HepG2 (cell line): ENCODE measurements around the gene RCOR1. TPM values are rescaled to one million over a fixed set of nuclear protein-coding genes. Genes with fewer than 3 reads are reported as not detected.

Experiments used
- CTCF ChIP-seq: sonication (generic); formaldehyde crosslinking; IDR thresholded peaks from 2 replicates; pipeline ENCODE4 v1.5.0; 2020; ENCODE audit warnings: mild to moderate bottlenecking, missing genetic modification reagents, moderate library complexity
- ELF3 ChIP-seq: IDR thresholded peaks from 2 replicates; pipeline ENCODE4 v1.6.1; 2016; ENCODE audit warnings: missing genetic modification reagents, missing compliant biosample characterization
- HOXA5 ChIP-seq: sonication (generic); formaldehyde crosslinking; IDR thresholded peaks from 2 replicates; pipeline ENCODE4 v1.4.0; 2020; ENCODE audit warnings: missing genetic modification reagents
- KAT7 ChIP-seq: IDR thresholded peaks from 2 replicates; pipeline ENCODE4 v1.6.1; 2018; ENCODE audit warnings: borderline replicate concordance, missing compliant biosample characterization
- KDM5A ChIP-seq: fragments of 200-600 bp; sonication (generic); IDR thresholded peaks from 2 replicates; pipeline ENCODE4 v1.7.0; 2018; ENCODE audit warnings: antibody characterized with exemption, mild to moderate bottlenecking, low read length, borderline replicate concordance
- MAFK ChIP-seq, 2 experiments: IDR thresholded peaks in 1 of 2; conservative IDR thresholded peaks in 1 of 2; 2 replicates each; pipeline ENCODE4 v1.6.1; 2011; ENCODE audit warnings: improper control_type of control experiment in 2 of 2, low read length in 2 of 2
- SIN3B ChIP-seq: fragments of 150-350 bp; IDR thresholded peaks from 2 replicates; pipeline ENCODE4 v1.6.1; 2014; ENCODE audit warnings: low read length
- TFE3 ChIP-seq: IDR thresholded peaks from 2 replicates; pipeline ENCODE4 v1.6.1; 2016
- ZFYVE20 ChIP-seq: sonication (generic); formaldehyde crosslinking; IDR thresholded peaks from 2 replicates; pipeline ENCODE4 v1.8.0; 2023; ENCODE audit warnings: low read depth, mild to moderate bottlenecking, moderate library complexity, missing genetic modification reagents, borderline replicate concordance
- ZNF24 ChIP-seq: fragments of 450-650 bp; IDR thresholded peaks from 2 replicates; pipeline ENCODE4 v1.6.1; 2017; ENCODE audit warnings: antibody characterized with exemption, mild to moderate bottlenecking
- ZNF264 ChIP-seq: sonication (generic); formaldehyde crosslinking; IDR thresholded peaks from 2 replicates; pipeline ENCODE4 v1.4.0; 2020; ENCODE audit warnings: missing genetic modification reagents
- ZNF407 ChIP-seq: sonication (generic); formaldehyde crosslinking; IDR thresholded peaks from one replicate; pipeline ENCODE4 v1.5.1; 2020; ENCODE audit warnings: mild to moderate bottlenecking, missing genetic modification reagents; ENCODE audit errors: not compliant biosample characterization
- ZNF773 ChIP-seq: sonication (generic); formaldehyde crosslinking; IDR thresholded peaks from 2 replicates; pipeline ENCODE4 v1.4.0; 2020; ENCODE audit warnings: missing genetic modification reagents, borderline replicate concordance
- ZNF883 ChIP-seq: sonication (generic); formaldehyde crosslinking; IDR thresholded peaks from 2 replicates; pipeline ENCODE4 v1.5.1; 2020; ENCODE audit warnings: mild to moderate bottlenecking, missing genetic modification reagents; ENCODE audit errors: not compliant biosample characterization
- ZSCAN5A ChIP-seq: sonication (generic); formaldehyde crosslinking; IDR thresholded peaks from 2 replicates; pipeline ENCODE4 v1.8.0; 2022; ENCODE audit warnings: mild to moderate bottlenecking, missing genetic modification reagents, borderline replicate concordance
- polyA plus RNA-seq, 8 experiments: library from polyadenylated mRNA; depleted of rRNA in 3 of 8; stranded (reverse) in 7 of 8; unstranded in 1 of 8; fragments of >200 nt; fragmentation: Illumina TruSeq in 4 of 8; extraction: Trizol in 4 of 8; gene quantifications; 2 replicates each; pipeline versions ENCODE4 v1.2.1 to v1.2.3, GENCODE V29; 2011 to 2016; ENCODE audit warnings: low read depth in 4 of 8, missing spikeins in 1 of 8, mixed read lengths in 1 of 8; ENCODE audit not compliant: insufficient read depth in 1 of 8
- total RNA-seq, 5 experiments: library from RNA; depleted of rRNA; stranded (reverse); fragments of >200 nt; fragmentation: Illumina TruSeq; extraction: Trizol; gene quantifications; 2 replicates each; pipeline ENCODE4 v1.2.3, GENCODE V29; 2016; ENCODE audit warnings: low read depth in 1 of 5

RCOR1 gene
- total and polyA plus RNA-seq, 2 of the 13 experiments (the other 11 are each of a cell fraction or from before 2014, with no cell fraction given), result 10.2 to 11.1 TPM

GRCh38 chr14:102591944-102592762 is at the start of gene RCOR1 (continued):
- TF ChIP-seq ZNF264 (CRISPR knock-in tag) (0 out of 2 replicates have a peak, but pooled peaks have one; percentile 37), ZNF773 (CRISPR knock-in tag) (no peak), ZNF407 (peak; percentile 46), SIN3B (no peak), ELF3 (CRISPR knock-in tag) (peak; percentile 26; the same call in 1 of the 2 replicates), KDM5A (peak; percentile 56; the same call in 1 of the 2 replicates), ZFYVE20 (no peak), TFE3 (no peak), ZNF883 (no peak), HOXA5 (no peak), CTCF (CRISPR knock-in tag) (no peak), ZNF24 (no peak), ZSCAN5A (0 out of 2 replicates have a peak, but pooled peaks have one; percentile 30), MAFK (conservative IDR thresholded peaks at IDR 0.05 in 1 of 2, IDR thresholded peaks at IDR 0.05 in 1 of 2; ENCODE audit: low read length in 2 of 2) (no peak), KAT7 (CRISPR knock-in tag) (no peak)
